ENCODE measurements around the gene SPEM2. TPM values are rescaled to one million over a fixed set of nuclear protein-coding genes. Genes with fewer than 3 reads are reported as not detected.

SPEM2 gene
- total RNA-seq (2021) (0.24 TPM in 1 of 2 replicates, not detected in the other), Bru-seq, nascent RNA (percentile 27 among the genes with signal in this experiment), BruChase-seq, experiment 1, labeled RNA remaining after a 2-hour chase (percentile 34 among the genes with signal in this experiment), BruChase-seq, experiment 2, labeled RNA remaining after a 6-hour chase (percentile 24 among the genes with signal in this experiment)
- long read RNA-seq, result 0 reads

DNA sequence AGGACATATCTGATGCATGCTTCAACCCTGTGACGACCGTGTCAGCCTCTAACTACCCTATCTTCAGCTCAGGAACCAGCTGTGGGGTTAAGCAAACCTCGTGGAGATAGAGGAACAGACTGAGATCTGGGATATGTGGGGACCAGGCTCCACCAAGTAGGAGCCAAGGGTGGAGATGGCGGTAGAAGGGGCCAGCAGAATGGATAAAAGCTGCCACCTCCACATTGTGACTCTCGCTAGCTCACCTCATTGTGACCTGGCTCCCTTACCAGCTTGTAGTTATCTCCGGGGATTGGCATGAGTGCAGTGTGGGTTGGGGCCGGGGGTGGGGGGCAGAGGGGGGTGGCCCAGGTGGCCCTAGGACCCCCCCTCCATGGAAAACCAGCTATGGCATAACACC lies at the start of gene SPEM2:
SPEM2 (plus strand) TSS at position 301 of the 400 bp plus-strand sequence; CDS start at position 374, 73 bp downstream.
- ChIA-PET CTCF (no interaction called here), POLR2A (ENCODE audit: low non-redundant PET) (no interaction called here)
- TF ChIP-seq, protein P1, sequence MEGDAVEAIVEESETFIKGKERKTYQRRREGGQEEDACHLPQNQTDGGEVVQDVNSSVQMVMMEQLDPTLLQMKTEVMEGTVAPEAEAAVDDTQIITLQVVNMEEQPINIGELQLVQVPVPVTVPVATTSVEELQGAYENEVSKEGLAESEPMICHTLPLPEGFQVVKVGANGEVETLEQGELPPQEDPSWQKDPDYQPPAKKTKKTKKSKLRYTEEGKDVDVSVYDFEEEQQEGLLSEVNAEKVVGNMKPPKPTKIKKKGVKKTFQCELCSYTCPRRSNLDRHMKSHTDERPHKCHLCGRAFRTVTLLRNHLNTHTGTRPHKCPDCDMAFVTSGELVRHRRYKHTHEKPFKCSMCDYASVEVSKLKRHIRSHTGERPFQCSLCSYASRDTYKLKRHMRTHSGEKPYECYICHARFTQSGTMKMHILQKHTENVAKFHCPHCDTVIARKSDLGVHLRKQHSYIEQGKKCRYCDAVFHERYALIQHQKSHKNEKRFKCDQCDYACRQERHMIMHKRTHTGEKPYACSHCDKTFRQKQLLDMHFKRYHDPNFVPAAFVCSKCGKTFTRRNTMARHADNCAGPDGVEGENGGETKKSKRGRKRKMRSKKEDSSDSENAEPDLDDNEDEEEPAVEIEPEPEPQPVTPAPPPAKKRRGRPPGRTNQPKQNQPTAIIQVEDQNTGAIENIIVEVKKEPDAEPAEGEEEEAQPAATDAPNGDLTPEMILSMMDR (conservative IDR thresholded peaks at IDR 0.05; ENCODE audit: low read depth, low read length), result no peak
- no peak for TF ChIP-seq EZH2 (IDR thresholded peaks at IDR 0.05; ENCODE audit: borderline replicate concordance, low read depth, low read length, poor library complexity, severe bottlenecking)

DNA sequence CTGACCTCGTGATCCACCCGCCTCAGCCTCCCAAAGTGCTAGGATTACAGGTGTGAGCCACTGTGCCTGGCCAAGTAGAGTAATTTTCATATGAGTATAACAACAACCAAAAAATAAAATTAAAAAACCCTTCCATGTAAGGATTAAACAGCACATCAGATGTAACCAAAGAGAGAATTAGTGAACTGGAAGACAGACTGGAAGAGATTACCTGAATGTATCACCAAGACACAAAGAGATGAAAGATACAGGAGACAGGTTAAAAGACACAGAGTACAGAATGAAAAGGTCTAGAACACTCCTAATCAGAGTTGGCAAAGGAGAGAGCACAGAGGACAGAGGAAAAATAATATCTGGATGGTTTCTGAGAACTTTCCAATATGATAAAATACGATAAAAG lies 46.3 kb upstream of the SPEM2 start:
- CTCF ChIA-PET, result no interaction called here
- Histone ChIP-seq H3K27ac (ENCODE audit: low read depth, low read length, poor library complexity, severe bottlenecking) (no peak overlapping the region), H3K4me3 (ENCODE audit: low read depth, low read length, poor library complexity, severe bottlenecking) (no peak overlapping the region), H3K27me3 (replicated peaks; ENCODE audit: insufficient read depth, low read depth, low read length, poor library complexity) (no peaks in the 10 kb centered on the region), H3K9me3 (ENCODE audit: low read depth, low read length, poor library complexity, severe bottlenecking) (no peaks in the 10 kb centered on the region), H3K4me1 (ENCODE audit: insufficient read depth, low read length, poor library complexity, severe bottlenecking) (no peaks in the 10 kb centered on the region), H3K36me3 (ENCODE audit: insufficient read depth, low read length, poor library complexity, severe bottlenecking) (no peaks in the 10 kb centered on the region)
- no peak for DNase-seq (ENCODE audit: low spot score)
- BruUV-seq (replicated peaks), result no TSS peak
- POLR2A ChIA-PET (ENCODE audit: low non-redundant PET), result no interaction called here
- intact Hi-C loops (cut with micrococcal nuclease; ENCODE audit: unreplicated experiment), result no loop called here
- TF ChIP-seq, protein P1 (conservative IDR thresholded peaks at IDR 0.05; ENCODE audit: low read depth, low read length), result no peak
- no peak for TF ChIP-seq EZH2 (IDR thresholded peaks at IDR 0.05; ENCODE audit: borderline replicate concordance, low read depth, low read length, poor library complexity, severe bottlenecking)

More for the DNA sequence above, at the start of gene SPEM2:
- Histone ChIP-seq H3K27me3 (replicated peaks; ENCODE audit: insufficient read depth, low read depth, low read length, poor library complexity) (no peaks in the 10 kb centered on the region), H3K27ac (ENCODE audit: low read depth, low read length, poor library complexity, severe bottlenecking) (no peak within 1 kb of the TSS), H3K9me3 (ENCODE audit: low read depth, low read length, poor library complexity, severe bottlenecking) (no peaks in the 10 kb centered on the region), H3K36me3 (ENCODE audit: insufficient read depth, low read length, poor library complexity, severe bottlenecking) (no peaks in the 10 kb centered on the region), H3K4me3 (ENCODE audit: low read depth, low read length, poor library complexity, severe bottlenecking) (no peak within 1 kb of the TSS), H3K4me1 (ENCODE audit: insufficient read depth, low read length, poor library complexity, severe bottlenecking) (no peaks in the 10 kb centered on the region)
- intact Hi-C loops (cut with micrococcal nuclease; ENCODE audit: unreplicated experiment), result no loop called here
- no TSS peak for BruUV-seq (replicated peaks)
- DNase-seq (ENCODE audit: low spot score), result no peak

DNA sequence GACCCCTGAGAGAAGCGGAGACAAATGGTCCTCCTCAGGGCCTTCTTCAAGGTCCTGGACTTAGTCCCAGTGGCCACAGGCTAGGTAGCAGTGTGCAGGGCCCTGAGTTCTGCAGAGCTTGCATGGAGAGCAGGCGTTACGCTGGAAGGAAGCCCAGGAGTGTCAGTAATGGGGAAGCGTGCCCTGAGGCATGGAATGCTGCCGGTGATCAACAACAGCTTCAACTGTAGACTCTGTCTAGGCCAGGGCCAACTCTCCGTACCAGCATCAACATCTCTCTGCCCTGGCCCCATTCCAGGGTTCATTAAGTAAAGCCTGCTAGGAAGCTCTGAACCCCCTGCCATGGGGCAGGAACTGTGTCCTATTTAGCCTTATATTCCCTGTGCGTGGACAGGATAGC lies 45.1 kb upstream of the SPEM2 start:
- Histone ChIP-seq H3K4me1 (ENCODE audit: insufficient read depth, low read length, poor library complexity, severe bottlenecking) (no peaks in the 10 kb centered on the region), H3K27me3 (replicated peaks; ENCODE audit: insufficient read depth, low read depth, low read length, poor library complexity) (no peaks in the 10 kb centered on the region), H3K4me3 (ENCODE audit: low read depth, low read length, poor library complexity, severe bottlenecking) (peak overlapping the region; percentile 36), H3K36me3 (ENCODE audit: insufficient read depth, low read length, poor library complexity, severe bottlenecking) (no peaks in the 10 kb centered on the region), H3K9me3 (ENCODE audit: low read depth, low read length, poor library complexity, severe bottlenecking) (no peaks in the 10 kb centered on the region), H3K27ac (ENCODE audit: low read depth, low read length, poor library complexity, severe bottlenecking) (no peak overlapping the region)
- CTCF ChIA-PET, result no interaction called here
- intact Hi-C loops (cut with micrococcal nuclease; ENCODE audit: unreplicated experiment), result no loop called here
- BruUV-seq (replicated peaks), result no TSS peak
- POLR2A ChIA-PET (ENCODE audit: low non-redundant PET), result no interaction called here
- no peak for DNase-seq (ENCODE audit: low spot score)
- TF ChIP-seq, protein P1 (conservative IDR thresholded peaks at IDR 0.05; ENCODE audit: low read depth, low read length), result no peak
- no peak for TF ChIP-seq EZH2 (IDR thresholded peaks at IDR 0.05; ENCODE audit: borderline replicate concordance, low read depth, low read length, poor library complexity, severe bottlenecking)
